C4-2B (cell line): Measurements from ENCODE around the gene TMTC1.

Experiments used
- H3K27ac ChIP-seq: fragments of 450-650 bp; 2 replicates; pipeline ENCODE4 v1.5.1; 2017
- CTCF ChIP-seq: fragments of 450-650 bp; conservative IDR thresholded peaks from 2 replicates; pipeline ENCODE4 v1.5.1; 2017; ENCODE audit warnings: mild to moderate bottlenecking
- ZFX ChIP-seq: fragments of 450-650 bp; IDR thresholded peaks from 2 replicates; pipeline ENCODE4 v1.6.1; 2017

The TMTC1 gene

DNA sequence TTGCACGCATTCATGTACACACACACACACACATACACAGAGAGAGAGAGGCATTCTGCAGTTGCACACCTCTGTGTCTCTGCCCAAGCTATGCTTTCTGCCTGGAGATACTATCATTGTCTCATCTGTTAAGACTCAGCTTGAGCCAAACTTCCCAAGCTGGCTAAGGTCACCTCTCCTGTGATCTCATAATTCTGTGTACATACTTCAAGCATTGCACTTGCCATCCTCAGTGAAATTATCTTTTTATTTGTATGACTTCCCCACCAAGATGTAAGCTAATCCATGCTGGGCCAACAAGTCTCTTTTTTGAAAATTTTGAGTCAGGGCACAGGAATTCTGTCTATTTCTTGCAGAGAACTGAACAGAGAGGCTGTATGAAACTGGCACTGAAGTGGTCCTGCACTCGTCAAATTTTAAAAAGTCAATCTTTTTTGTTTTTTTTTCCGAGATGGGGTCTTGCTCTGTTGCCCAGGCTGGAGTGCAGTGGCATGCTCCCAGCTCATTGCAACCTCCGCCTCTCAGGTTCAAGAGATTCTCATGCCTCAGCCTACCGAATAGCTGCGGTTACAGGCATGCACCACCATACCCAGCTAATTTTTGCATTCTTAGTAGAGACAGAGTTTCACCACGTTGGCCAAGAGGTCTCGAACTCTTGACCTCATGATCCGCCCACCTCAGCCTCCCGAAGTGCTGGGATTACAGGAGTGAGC lies 44.3 kb downstream of the TMTC1 start:
- TF ChIP-seq ZFX (no peak), CTCF (no peak)
- H3K27ac ChIP-seq = no peak overlapping the region

DNA sequence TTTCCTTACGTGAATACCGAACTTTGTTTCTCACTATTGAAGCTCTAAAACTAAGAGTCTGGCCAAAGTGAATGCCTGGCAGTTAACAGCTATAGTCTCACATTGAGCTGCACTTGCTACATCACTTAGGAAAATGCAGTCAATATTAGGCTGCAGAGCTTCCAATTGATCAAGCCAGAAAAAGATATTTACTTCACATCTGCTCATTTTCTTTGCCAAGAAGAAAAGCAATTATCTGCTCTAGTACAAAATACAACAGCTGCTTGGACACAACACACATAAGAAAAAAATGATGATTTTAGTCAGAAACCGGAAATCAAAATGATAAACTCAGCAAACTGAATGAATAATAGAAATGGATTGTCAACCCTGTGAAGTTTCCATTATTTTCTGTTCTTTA lies 45.4 kb downstream of the TMTC1 start:
- TF ChIP-seq CTCF (no peak), ZFX (no peak)
- no peak overlapping the region for H3K27ac ChIP-seq

DNA sequence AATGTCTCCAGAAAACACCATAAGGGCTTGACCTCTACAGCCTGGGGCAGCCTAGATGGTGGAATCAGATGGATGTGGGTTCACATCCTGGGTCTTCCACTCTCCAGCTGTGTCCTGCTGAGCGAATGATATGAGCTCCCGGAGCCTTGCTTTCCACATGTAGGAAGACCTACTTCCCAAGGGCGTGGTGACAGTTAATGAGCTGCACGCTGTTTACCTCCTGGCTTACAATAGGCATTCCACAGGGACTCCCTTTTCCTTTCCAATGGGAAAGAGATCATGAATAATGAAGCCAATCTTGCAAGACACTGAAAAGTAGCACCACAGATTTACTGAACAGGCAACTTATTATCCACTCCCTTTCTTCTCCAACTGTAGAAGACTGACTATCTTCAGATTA lies 46.1 kb downstream of the TMTC1 start:
- TF ChIP-seq CTCF (no peak), ZFX (no peak)

DNA sequence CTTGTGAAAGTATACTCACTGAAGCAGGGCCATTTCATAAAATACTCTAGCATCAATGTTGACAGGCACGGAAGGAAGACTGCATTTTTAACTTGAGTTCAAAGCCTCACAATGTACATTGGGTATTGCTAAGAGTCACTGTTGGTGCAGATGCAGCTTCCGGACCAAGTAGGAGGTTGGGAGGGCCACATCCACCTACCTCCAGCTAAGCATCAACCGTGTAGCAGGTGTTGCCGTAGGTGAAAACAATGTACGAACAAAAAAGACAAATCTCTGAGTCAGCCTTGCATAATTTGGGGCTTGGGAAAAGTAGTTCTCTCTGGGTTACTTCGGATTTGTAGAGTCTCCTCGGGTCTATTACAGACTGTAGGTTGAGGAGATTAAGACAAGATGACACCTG lies 48.1 kb downstream of the TMTC1 start:
- no peak for TF ChIP-seq ZFX
- TF ChIP-seq CTCF = no peak
- H3K27ac ChIP-seq = no peak overlapping the region; the same call in 1 of the 2 replicates

More for the DNA sequence above, 46.1 kb downstream of the TMTC1 start:
- H3K27ac ChIP-seq = no peak overlapping the region

DNA sequence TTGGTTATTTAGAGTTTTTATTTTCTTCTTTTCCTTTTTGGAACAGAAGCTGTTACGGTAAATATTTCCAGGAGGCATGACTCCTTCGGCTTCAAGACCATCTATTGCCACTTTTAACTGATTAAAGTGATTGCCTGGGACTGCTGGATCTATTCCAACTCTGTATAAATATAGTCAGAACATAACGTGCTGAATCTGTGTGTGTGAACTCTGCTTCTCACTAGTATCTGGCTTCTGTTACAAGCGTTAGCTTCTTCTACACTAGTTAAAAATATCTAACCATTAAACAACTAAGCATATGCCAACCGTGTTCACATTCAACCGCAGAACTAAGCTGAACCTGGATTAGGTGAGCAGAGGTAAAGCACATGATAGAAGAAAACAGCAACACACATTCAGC lies 49.0 kb downstream of the TMTC1 start:
- TF ChIP-seq CTCF (no peak), ZFX (no peak)
- H3K27ac ChIP-seq = peak overlapping the region; percentile 42; the same call in 1 of the 2 replicates

DNA sequence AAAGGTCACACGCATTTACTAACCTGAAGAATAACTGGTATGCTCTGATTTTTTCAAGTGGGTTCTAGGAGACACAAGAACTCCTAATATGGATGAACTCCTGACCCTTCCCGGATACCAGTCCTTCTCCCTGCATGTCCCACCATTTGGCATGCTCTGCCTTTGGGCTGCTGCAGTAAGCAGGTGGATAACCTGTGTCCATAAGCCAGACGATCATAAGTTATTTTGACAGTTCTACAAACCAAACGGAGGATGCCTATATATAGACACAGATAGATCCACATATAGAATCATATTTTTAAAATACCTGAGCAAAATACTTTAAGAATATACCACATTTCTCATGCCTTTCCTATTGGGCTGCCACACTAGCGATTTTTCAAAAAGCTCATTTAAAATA lies 49.4 kb downstream of the TMTC1 start:
- H3K27ac ChIP-seq = no peak overlapping the region
- no peak for TF ChIP-seq CTCF
- no peak for TF ChIP-seq ZFX

DNA sequence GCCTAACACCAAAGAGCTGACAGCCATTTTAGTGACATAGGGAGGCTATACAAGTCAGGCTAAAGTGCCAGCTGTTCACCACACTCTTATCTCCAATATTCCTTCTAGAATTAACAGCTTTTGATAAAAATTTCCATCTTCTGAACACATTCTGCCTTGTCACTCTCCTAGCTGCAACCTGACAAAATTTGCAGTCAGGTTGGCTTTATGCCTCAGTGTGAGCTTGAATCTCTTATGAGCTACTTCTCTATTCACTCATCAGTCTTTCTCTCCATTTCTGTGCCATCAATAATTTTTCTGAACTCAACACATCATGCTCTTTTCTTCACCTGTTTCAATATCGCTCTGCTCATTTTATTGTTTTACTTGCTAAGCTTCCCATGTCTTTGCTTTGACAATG lies 50.2 kb downstream of the TMTC1 start:
- TF ChIP-seq ZFX = no peak
- no peak for TF ChIP-seq CTCF
- no peak overlapping the region; the same call in 1 of the 2 replicates for H3K27ac ChIP-seq
